ENCODE results near the gene ING1.

Gene ING1

DNA sequence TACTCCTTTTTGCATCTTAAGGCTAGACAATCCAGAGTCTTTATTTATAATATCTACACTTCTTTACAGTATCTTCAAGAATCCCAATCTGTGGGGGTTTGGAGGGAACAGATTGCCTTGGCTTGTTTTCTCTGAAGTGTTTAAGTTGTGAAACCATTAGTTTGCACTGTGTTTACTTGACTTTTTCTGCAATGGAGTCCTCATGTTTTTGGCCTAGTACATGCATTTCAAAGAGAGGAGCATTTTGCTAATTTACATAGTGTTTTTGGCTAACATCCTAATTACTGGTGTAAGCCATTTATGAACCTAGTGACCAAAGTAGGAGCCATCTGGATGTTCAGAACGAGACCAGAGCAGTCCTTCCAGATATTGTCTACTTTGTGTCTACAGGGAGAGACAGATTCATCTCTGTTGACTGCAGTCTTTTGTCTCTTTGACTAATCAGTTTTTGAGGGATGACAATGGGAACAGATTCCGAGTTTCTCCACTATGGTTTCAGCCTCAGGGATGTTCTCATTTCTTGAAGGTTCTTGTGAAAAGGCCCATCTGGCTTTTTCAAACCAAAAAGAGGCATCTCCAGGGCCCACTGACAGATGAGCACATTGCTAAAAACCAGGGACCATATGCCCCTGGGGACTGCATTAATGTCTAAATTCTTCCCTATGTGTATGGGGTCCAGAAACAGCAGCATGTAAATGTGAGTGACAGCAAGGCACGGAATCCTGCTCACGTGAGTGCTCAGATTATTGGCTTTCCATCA lies 53.4 kb downstream of the ING1 start:
- no peak for DNase-seq (ENCODE audit: low read depth, low spot score)
- Histone ChIP-seq H3K4me1 (ENCODE audit: insufficient read depth, insufficient read length) (no peaks in the 10 kb centered on the region), H3K9ac (ENCODE audit: insufficient read length, low read depth) (no peak overlapping the region), H3K27me3 (ENCODE audit: insufficient read depth, insufficient read length) (no peaks in the 10 kb centered on the region), H3K4me3 (ENCODE audit: insufficient read length, low read depth) (no peak overlapping the region), H3K9me3 (ENCODE audit: insufficient read depth, low read length) (no peaks in the 10 kb centered on the region), H3K36me3 (ENCODE audit: insufficient read depth, insufficient read length, low read length) (no peaks in the 10 kb centered on the region)
- TF ChIP-seq YY1 (IDR thresholded peaks at IDR 0.05; ENCODE audit: insufficient read depth, insufficient read length) (no peak), ZNF274 (IDR thresholded peaks at IDR 0.05; ENCODE audit: low read depth, low read length) (no peak), SUZ12 (IDR thresholded peaks at IDR 0.05; ENCODE audit: extremely low read depth, insufficient read depth, insufficient read length) (no peak)

- TF ChIP-seq SUZ12 (IDR thresholded peaks at IDR 0.05; ENCODE audit: extremely low read depth, insufficient read depth, insufficient read length) (no peak), YY1 (IDR thresholded peaks at IDR 0.05; ENCODE audit: insufficient read depth, insufficient read length) (no peak), ZNF274 (IDR thresholded peaks at IDR 0.05; ENCODE audit: low read depth, low read length) (no peak)
- H3K36me3 ChIP-seq (ENCODE audit: insufficient read depth, insufficient read length, low read length), result no peaks in the 10 kb centered on the region
- H3K9me3 ChIP-seq (ENCODE audit: insufficient read depth, low read length), result no peaks in the 10 kb centered on the region
- H3K27me3 ChIP-seq (ENCODE audit: insufficient read depth, insufficient read length), result no peaks in the 10 kb centered on the region
- H3K4me3 ChIP-seq (ENCODE audit: insufficient read length, low read depth), result no peak overlapping the region
- no peak overlapping the region for H3K9ac ChIP-seq (ENCODE audit: insufficient read length, low read depth)
- DNase-seq (ENCODE audit: low read depth, low spot score), result no peak
- no peaks in the 10 kb centered on the region for H3K4me1 ChIP-seq (ENCODE audit: insufficient read depth, insufficient read length)
Observed at GRCh38 chr13:110767476-110767875, 54.0 kb downstream of the ING1 start.

DNA sequence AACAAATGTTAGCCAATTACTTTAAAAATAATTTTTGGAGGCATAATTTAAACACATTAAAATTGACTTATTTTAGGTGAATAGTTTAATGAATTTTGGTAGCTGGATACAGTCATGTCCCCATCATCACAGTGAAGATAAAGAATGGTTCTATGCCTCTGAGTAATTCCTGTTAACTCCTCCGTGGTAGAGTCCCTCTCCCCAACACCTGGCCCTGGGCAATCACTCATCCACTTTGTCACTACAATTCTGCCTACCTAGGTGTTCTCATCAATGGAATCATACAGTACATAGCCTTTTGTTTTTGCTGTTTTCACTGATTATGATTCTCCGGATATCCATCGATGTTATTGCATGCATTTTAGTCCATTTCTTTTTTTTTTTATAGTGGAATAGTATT lies 55.6 kb downstream of the ING1 start:
- no peaks in the 10 kb centered on the region for H3K27me3 ChIP-seq (ENCODE audit: insufficient read depth, insufficient read length)
- H3K9me3 ChIP-seq (ENCODE audit: insufficient read depth, low read length), result no peaks in the 10 kb centered on the region
- H3K4me3 ChIP-seq (ENCODE audit: insufficient read length, low read depth), result no peak overlapping the region
- H3K36me3 ChIP-seq (ENCODE audit: insufficient read depth, insufficient read length, low read length), result no peaks in the 10 kb centered on the region
- H3K9ac ChIP-seq (ENCODE audit: insufficient read length, low read depth), result no peak overlapping the region
- H3K4me1 ChIP-seq (ENCODE audit: insufficient read depth, insufficient read length), result no peaks in the 10 kb centered on the region
- TF ChIP-seq SUZ12 (IDR thresholded peaks at IDR 0.05; ENCODE audit: extremely low read depth, insufficient read depth, insufficient read length) (no peak), YY1 (IDR thresholded peaks at IDR 0.05; ENCODE audit: insufficient read depth, insufficient read length) (no peak), ZNF274 (IDR thresholded peaks at IDR 0.05; ENCODE audit: low read depth, low read length) (no peak)
- DNase-seq (ENCODE audit: low read depth, low spot score), result no peak

DNA sequence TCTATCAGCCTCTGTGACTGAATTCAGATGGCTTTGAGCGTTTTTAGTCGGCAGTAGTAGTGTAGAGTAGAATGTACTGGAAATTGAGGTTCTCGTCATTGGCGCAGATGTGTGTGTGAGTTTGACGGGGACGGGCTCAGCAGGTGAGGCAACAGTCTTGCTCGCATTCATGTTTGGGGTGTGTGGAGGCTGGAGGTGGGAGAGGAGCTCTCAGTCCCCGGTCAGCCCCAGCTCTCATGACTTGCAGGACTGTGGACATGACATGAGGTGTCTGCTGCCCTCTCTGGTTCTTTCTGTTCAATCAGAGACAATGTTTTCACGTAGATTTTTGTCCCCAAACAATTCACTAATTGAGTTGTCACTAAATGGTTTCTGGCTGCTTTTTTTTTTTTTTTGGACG lies 57.2 kb downstream of the ING1 start:
- Histone ChIP-seq H3K4me1 (ENCODE audit: insufficient read depth, insufficient read length) (no peaks in the 10 kb centered on the region), H3K36me3 (ENCODE audit: insufficient read depth, insufficient read length, low read length) (no peaks in the 10 kb centered on the region), H3K9ac (ENCODE audit: insufficient read length, low read depth) (no peak overlapping the region), H3K27me3 (ENCODE audit: insufficient read depth, insufficient read length) (no peaks in the 10 kb centered on the region), H3K4me3 (ENCODE audit: insufficient read length, low read depth) (no peak overlapping the region), H3K9me3 (ENCODE audit: insufficient read depth, low read length) (no peaks in the 10 kb centered on the region)
- no peak for DNase-seq (ENCODE audit: low read depth, low spot score)
- TF ChIP-seq YY1 (IDR thresholded peaks at IDR 0.05; ENCODE audit: insufficient read depth, insufficient read length), result no peak

- no peaks in the 10 kb centered on the region for H3K36me3 ChIP-seq (ENCODE audit: insufficient read depth, insufficient read length, low read length)
- no peaks in the 10 kb centered on the region for H3K4me1 ChIP-seq (ENCODE audit: insufficient read depth, insufficient read length)
- no peak for TF ChIP-seq ZNF274 (IDR thresholded peaks at IDR 0.05; ENCODE audit: low read depth, low read length)
- TF ChIP-seq YY1 (IDR thresholded peaks at IDR 0.05; ENCODE audit: insufficient read depth, insufficient read length), result no peak
- TF ChIP-seq SUZ12 (IDR thresholded peaks at IDR 0.05; ENCODE audit: extremely low read depth, insufficient read depth, insufficient read length), result no peak
- no peaks in the 10 kb centered on the region for H3K27me3 ChIP-seq (ENCODE audit: insufficient read depth, insufficient read length)
- no peaks in the 10 kb centered on the region for H3K9me3 ChIP-seq (ENCODE audit: insufficient read depth, low read length)
- no peak for DNase-seq (ENCODE audit: low read depth, low spot score)
- H3K4me3 ChIP-seq (ENCODE audit: insufficient read length, low read depth), result no peak overlapping the region
- H3K9ac ChIP-seq (ENCODE audit: insufficient read length, low read depth), result no peak overlapping the region
Observed at GRCh38 chr13:110771194-110771593, 57.7 kb downstream of the ING1 start.

- Histone ChIP-seq H3K9ac (ENCODE audit: insufficient read length, low read depth) (no peak overlapping the region), H3K9me3 (ENCODE audit: insufficient read depth, low read length) (no peaks in the 10 kb centered on the region), H3K36me3 (ENCODE audit: insufficient read depth, insufficient read length, low read length) (no peaks in the 10 kb centered on the region), H3K27me3 (ENCODE audit: insufficient read depth, insufficient read length) (no peaks in the 10 kb centered on the region), H3K4me1 (ENCODE audit: insufficient read depth, insufficient read length) (no peaks in the 10 kb centered on the region), H3K4me3 (ENCODE audit: insufficient read length, low read depth) (no peak overlapping the region)
- TF ChIP-seq SUZ12 (IDR thresholded peaks at IDR 0.05; ENCODE audit: extremely low read depth, insufficient read depth, insufficient read length) (no peak), YY1 (IDR thresholded peaks at IDR 0.05; ENCODE audit: insufficient read depth, insufficient read length) (no peak), ZNF274 (IDR thresholded peaks at IDR 0.05; ENCODE audit: low read depth, low read length) (no peak)
- DNase-seq (ENCODE audit: low read depth, low spot score), result no peak
Observed at GRCh38 chr13:110772091-110772984, 58.8 kb downstream of the ING1 start.

All from NT2/D1 (cell line).